Measurements from ENCODE around the gene FGF6. TPM values are rescaled to one million over a fixed set of nuclear protein-coding genes. Genes with fewer than 3 reads are reported as not detected.

The FGF6 gene
- total and polyA plus RNA-seq, 4 donors, result not detected

DNA sequence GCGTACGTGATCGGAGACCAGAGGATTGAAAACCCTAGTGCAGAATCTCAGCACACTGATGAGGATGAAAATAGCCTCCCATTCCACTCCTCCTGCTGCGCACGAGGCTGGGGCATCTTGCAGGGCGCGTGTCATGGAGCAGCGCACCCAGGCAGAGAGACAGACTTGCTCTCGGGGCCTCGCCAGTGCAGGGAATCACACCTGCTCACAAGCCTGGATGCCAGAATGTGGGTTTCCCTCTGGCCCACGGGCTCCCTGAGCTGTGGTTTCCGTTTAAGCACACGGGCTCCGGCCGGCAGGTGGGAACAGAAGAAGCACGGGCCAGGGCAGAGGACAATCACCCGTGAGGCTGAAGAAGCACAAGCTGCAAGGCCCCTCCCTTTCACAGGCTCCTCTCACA is 2.0 kb downstream of the FGF6 start:
- no peak overlapping the region for H3K4me3 ChIP-seq (ENCODE audit: low read depth in 1 of 3, low read length in 3 of 3)
- WGBS, result 83% methylated on average over 17 of the region's 17 CpGs
- H3K27me3 ChIP-seq (ENCODE audit: control insufficient read depth in 4 of 4, insufficient read depth in 4 of 4, low read length in 3 of 4), result peaks cover 0 to 5% (median 0%) of the 10 kb centered on the region in 4 donors
- no peaks in the 10 kb centered on the region for H3K36me3 ChIP-seq (ENCODE audit: control insufficient read depth in 4 of 4, insufficient read depth in 3 of 4, low read depth in 1 of 4, low read length in 3 of 4)
- H3K9me3 ChIP-seq (ENCODE audit: control insufficient read depth in 4 of 4, low read length in 3 of 4), result no peaks in the 10 kb centered on the region
- no peak overlapping the region for H3K9ac ChIP-seq (ENCODE audit: low read depth in 1 of 2, low read length in 2 of 2)
- TF ChIP-seq HNF4A (conservative IDR thresholded peaks at IDR 0.05), result no peak
- no peak for TF ChIP-seq TAF1 (conservative IDR thresholded peaks at IDR 0.05)
- no peak for TF ChIP-seq FOXA2 (IDR thresholded peaks at IDR 0.05)
- TF ChIP-seq, protein P1, sequence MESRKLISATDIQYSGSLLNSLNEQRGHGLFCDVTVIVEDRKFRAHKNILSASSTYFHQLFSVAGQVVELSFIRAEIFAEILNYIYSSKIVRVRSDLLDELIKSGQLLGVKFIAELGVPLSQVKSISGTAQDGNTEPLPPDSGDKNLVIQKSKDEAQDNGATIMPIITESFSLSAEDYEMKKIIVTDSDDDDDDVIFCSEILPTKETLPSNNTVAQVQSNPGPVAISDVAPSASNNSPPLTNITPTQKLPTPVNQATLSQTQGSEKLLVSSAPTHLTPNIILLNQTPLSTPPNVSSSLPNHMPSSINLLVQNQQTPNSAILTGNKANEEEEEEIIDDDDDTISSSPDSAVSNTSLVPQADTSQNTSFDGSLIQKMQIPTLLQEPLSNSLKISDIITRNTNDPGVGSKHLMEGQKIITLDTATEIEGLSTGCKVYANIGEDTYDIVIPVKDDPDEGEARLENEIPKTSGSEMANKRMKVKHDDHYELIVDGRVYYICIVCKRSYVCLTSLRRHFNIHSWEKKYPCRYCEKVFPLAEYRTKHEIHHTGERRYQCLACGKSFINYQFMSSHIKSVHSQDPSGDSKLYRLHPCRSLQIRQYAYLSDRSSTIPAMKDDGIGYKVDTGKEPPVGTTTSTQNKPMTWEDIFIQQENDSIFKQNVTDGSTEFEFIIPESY (IDR thresholded peaks at IDR 0.05), result no peak
- no peak for TF ChIP-seq HNF4G (IDR thresholded peaks at IDR 0.05)
- no peak for TF ChIP-seq NR2F2 (IDR thresholded peaks at IDR 0.05)
- TF ChIP-seq RXRA (IDR thresholded peaks at IDR 0.05), result no peak
- TF ChIP-seq, protein P2, sequence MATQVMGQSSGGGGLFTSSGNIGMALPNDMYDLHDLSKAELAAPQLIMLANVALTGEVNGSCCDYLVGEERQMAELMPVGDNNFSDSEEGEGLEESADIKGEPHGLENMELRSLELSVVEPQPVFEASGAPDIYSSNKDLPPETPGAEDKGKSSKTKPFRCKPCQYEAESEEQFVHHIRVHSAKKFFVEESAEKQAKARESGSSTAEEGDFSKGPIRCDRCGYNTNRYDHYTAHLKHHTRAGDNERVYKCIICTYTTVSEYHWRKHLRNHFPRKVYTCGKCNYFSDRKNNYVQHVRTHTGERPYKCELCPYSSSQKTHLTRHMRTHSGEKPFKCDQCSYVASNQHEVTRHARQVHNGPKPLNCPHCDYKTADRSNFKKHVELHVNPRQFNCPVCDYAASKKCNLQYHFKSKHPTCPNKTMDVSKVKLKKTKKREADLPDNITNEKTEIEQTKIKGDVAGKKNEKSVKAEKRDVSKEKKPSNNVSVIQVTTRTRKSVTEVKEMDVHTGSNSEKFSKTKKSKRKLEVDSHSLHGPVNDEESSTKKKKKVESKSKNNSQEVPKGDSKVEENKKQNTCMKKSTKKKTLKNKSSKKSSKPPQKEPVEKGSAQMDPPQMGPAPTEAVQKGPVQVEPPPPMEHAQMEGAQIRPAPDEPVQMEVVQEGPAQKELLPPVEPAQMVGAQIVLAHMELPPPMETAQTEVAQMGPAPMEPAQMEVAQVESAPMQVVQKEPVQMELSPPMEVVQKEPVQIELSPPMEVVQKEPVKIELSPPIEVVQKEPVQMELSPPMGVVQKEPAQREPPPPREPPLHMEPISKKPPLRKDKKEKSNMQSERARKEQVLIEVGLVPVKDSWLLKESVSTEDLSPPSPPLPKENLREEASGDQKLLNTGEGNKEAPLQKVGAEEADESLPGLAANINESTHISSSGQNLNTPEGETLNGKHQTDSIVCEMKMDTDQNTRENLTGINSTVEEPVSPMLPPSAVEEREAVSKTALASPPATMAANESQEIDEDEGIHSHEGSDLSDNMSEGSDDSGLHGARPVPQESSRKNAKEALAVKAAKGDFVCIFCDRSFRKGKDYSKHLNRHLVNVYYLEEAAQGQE (IDR thresholded peaks at IDR 0.05), result no peak
- no peak for TF ChIP-seq CTCF (IDR thresholded peaks at IDR 0.05; ENCODE audit: low read depth, low read length, missing input control)
- TF ChIP-seq, protein P3, sequence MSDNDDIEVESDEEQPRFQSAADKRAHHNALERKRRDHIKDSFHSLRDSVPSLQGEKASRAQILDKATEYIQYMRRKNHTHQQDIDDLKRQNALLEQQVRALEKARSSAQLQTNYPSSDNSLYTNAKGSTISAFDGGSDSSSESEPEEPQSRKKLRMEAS (IDR thresholded peaks at IDR 0.05), result no peak
- no peak for TF ChIP-seq FOXA1 (IDR thresholded peaks at IDR 0.05)
- TF ChIP-seq RAD21 (IDR thresholded peaks at IDR 0.05), result no peak
- no peaks in the 10 kb centered on the region for H3K4me1 ChIP-seq (ENCODE audit: control insufficient read depth in 4 of 4, insufficient read depth in 4 of 4, low read length in 3 of 4)
- H3K27ac ChIP-seq (ENCODE audit: low read depth in 1 of 2, low read length in 2 of 2), result no peak overlapping the region
- no peak for DNase-seq (ENCODE audit: low spot score)

- Histone ChIP-seq H3K4me3 (ENCODE audit: low read depth in 1 of 3, low read length in 3 of 3) (no peak overlapping the region), H3K4me1 (ENCODE audit: control insufficient read depth in 4 of 4, insufficient read depth in 4 of 4, low read length in 3 of 4) (no peaks in the 10 kb centered on the region), H3K27me3 (ENCODE audit: control insufficient read depth in 4 of 4, insufficient read depth in 4 of 4, low read length in 3 of 4) (peaks cover 0 to 5% (median 0%) of the 10 kb centered on the region in 4 donors), H3K9ac (ENCODE audit: low read depth in 1 of 2, low read length in 2 of 2) (no peak overlapping the region), H3K27ac (ENCODE audit: low read depth in 1 of 2, low read length in 2 of 2) (no peak overlapping the region), H3K9me3 (ENCODE audit: control insufficient read depth in 4 of 4, low read length in 3 of 4) (no peaks in the 10 kb centered on the region), H3K36me3 (ENCODE audit: control insufficient read depth in 4 of 4, insufficient read depth in 3 of 4, low read depth in 1 of 4, low read length in 3 of 4) (no peaks in the 10 kb centered on the region)
- no peak for TF ChIP-seq RXRA (IDR thresholded peaks at IDR 0.05)
- TF ChIP-seq FOXA2 (IDR thresholded peaks at IDR 0.05), result no peak
- TF ChIP-seq HNF4G (IDR thresholded peaks at IDR 0.05), result no peak
- TF ChIP-seq HNF4A (conservative IDR thresholded peaks at IDR 0.05), result no peak
- TF ChIP-seq TAF1 (conservative IDR thresholded peaks at IDR 0.05), result no peak
- TF ChIP-seq JUND (IDR thresholded peaks at IDR 0.05), result no peak
- TF ChIP-seq SP1 (IDR thresholded peaks at IDR 0.05), result no peak
- TF ChIP-seq NR2F2 (IDR thresholded peaks at IDR 0.05), result no peak
- TF ChIP-seq RAD21 (IDR thresholded peaks at IDR 0.05), result no peak
- TF ChIP-seq, protein P3 (IDR thresholded peaks at IDR 0.05), result no peak
- TF ChIP-seq, protein P2 (IDR thresholded peaks at IDR 0.05), result no peak
- no peak for TF ChIP-seq YY1 (IDR thresholded peaks at IDR 0.05)
- TF ChIP-seq, protein P1 (IDR thresholded peaks at IDR 0.05), result no peak
- TF ChIP-seq FOXA1 (IDR thresholded peaks at IDR 0.05), result no peak
- no peak for DNase-seq (ENCODE audit: low spot score)
- WGBS, result 30% methylated on average over 19 of the region's 19 CpGs
Observed at GRCh38 chr12:4441355-4442335, 4.0 kb downstream of the FGF6 start.

All from liver (tissue), 9 donors.